ENCODE results near the gene DUSP22.
"Not testable (repeated sequence)": the region's sequence is repeated elsewhere in the genome, so short reads cannot be mapped to it uniquely, and the experiment has no call there.

DUSP22 gene

GRCh38 chr6:280775-281468, 11.4 kb upstream of the DUSP22 start:
- DNase-seq = no peak

GRCh38 chr6:281469-282103, 10.7 kb upstream of the DUSP22 start:
- DNase-seq = no peak

- no peak for DNase-seq
Observed at GRCh38 chr6:282177-282866, 10.0 kb upstream of the DUSP22 start.

GRCh38 chr6:282867-283416, 9.3 kb upstream of the DUSP22 start:
- DNase-seq = no peak

GRCh38 chr6:284486-284885, 7.8 kb upstream of the DUSP22 start:
- no peak for DNase-seq

GRCh38 chr6:285030-285771, 7.1 kb upstream of the DUSP22 start:
- no peak for DNase-seq

- DNase-seq = not testable (repeated sequence)
Observed at GRCh38 chr6:285902-286301, 6.4 kb upstream of the DUSP22 start.

- no peak for DNase-seq
Observed at GRCh38 chr6:286681-287488, 5.4 kb upstream of the DUSP22 start.

- DNase-seq = no peak
Observed at GRCh38 chr6:287489-287860, 4.8 kb upstream of the DUSP22 start.

- DNase-seq = no peak
Observed at GRCh38 chr6:288866-289265, 3.4 kb upstream of the DUSP22 start.

- DNase-seq = no peak
Observed at GRCh38 chr6:290111-290922, 2.0 kb upstream of the DUSP22 start.

- DNase-seq = peak; percentile 14
Observed at GRCh38 chr6:291204-291696, 1.0 kb upstream of the DUSP22 start.

- peak; percentile 35 for DNase-seq
Observed at GRCh38 chr6:292506-293192, 362 bp downstream of the DUSP22 start.

- peak; percentile 8 for DNase-seq
Observed at GRCh38 chr6:293193-294174, 1.2 kb downstream of the DUSP22 start.

- no peak for DNase-seq
Observed at GRCh38 chr6:294656-295565, 2.6 kb downstream of the DUSP22 start.

- DNase-seq = peak; percentile 7
Observed at GRCh38 chr6:296151-297122, 4.2 kb downstream of the DUSP22 start.

All from fibroblast of skin of back (primary cell).